Progenitor cell of endocrine pancreas (in vitro differentiated cells): ENCODE data around the gene RABL3. TPM values are rescaled to one million over a fixed set of nuclear protein-coding genes. Genes with fewer than 3 reads are reported as not detected.
"Not testable (repeated sequence)": the region's sequence is repeated elsewhere in the genome, so short reads cannot be mapped to it uniquely, and the experiment has no call there.

ENCODE experiments used
- DNase-seq: peaks from one replicate; pipeline ENCODE4 v3.0.0; 2021; ENCODE audit warnings: low spot score; ENCODE audit not compliant: unreplicated experiment
- H3K27ac Mint-ChIP-seq: 2 replicates; pipeline ENCODE4 v1.8.0; 2021; ENCODE audit warnings: mild to moderate bottlenecking, moderate library complexity, mixed read lengths
- H3K27me3 Mint-ChIP-seq: 2 replicates; pipeline ENCODE4 v1.8.0; 2021; ENCODE audit warnings: mixed read lengths
- H3K36me3 Mint-ChIP-seq: 2 replicates; pipeline ENCODE4 v1.8.0; 2022; ENCODE audit warnings: mixed read lengths; ENCODE audit not compliant: insufficient read depth
- H3K4me1 Mint-ChIP-seq: 2 replicates; pipeline ENCODE4 v1.8.0; 2021; ENCODE audit warnings: low read depth, mixed read lengths
- H3K4me3 Mint-ChIP-seq: 2 replicates; pipeline ENCODE4 v1.8.0; 2021; ENCODE audit warnings: low read depth, mild to moderate bottlenecking, moderate library complexity, mixed read lengths
- H3K9me3 Mint-ChIP-seq: 2 replicates; pipeline ENCODE4 v1.8.0; 2021; ENCODE audit warnings: low read depth, mixed read lengths
- CTCF ChIP-seq: fragments of 200-600 bp; sonication (generic); IDR thresholded peaks from one replicate; pipeline ENCODE4 v1.5.0; 2021; ENCODE audit warnings: antibody characterized with exemption, mild to moderate bottlenecking; ENCODE audit not compliant: unreplicated experiment
- total RNA-seq: library from RNA; stranded (reverse); gene quantifications from 2 replicates; pipeline ENCODE4 v1.2.1, GENCODE V29; 2021

Gene RABL3
- total RNA-seq, 1 donor from 2014 or later, result 24.9 TPM

DNA sequence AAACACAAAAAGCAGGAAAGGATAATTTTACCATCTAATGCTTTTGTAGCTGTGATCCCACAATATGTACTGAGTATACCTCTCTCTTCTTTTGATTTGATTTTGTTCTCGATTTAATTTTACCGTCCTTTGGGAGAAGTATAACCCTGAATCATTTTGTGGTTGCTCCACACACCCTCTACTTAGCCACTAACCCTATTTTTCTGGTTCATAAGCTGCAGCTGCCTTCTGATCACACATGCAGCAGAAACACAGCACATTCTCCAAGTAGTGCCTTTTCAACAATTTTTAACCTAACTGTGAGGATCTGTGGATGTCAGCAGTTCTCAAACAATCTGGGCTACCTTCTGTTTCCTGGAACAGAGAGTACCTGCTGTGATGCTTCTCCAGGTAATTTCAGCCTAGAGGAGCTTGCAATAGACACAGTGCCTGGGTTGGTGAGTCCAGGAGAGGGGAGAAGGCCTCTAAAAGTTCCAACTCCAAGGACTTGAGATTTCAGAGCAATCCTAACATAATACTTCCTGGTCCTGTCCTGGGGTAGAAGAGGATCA is 100.5 kb downstream of the RABL3 start:
- Mint-ChIP-seq H3K36me3 (peaks cover 2% of the 10 kb centered on the region), H3K27ac (no peak overlapping the region)

GRCh38 chr3:120640231-120640630 is 102.1 kb downstream of the RABL3 start:
- Mint-ChIP-seq H3K4me1 (no peaks in the 10 kb centered on the region), H3K27ac (no peak overlapping the region), H3K27me3 (no peaks in the 10 kb centered on the region), H3K4me3 (no peak overlapping the region), H3K9me3 (no peaks in the 10 kb centered on the region), H3K36me3 (peaks cover 2% of the 10 kb centered on the region)
- DNase-seq, result no peak
- TF ChIP-seq CTCF, result no peak

More for the DNA sequence above, 100.5 kb downstream of the RABL3 start:
- Mint-ChIP-seq H3K4me3 (no peak overlapping the region), H3K27me3 (no peaks in the 10 kb centered on the region), H3K9me3 (no peaks in the 10 kb centered on the region), H3K4me1 (no peaks in the 10 kb centered on the region)
- no peak for DNase-seq
- no peak for TF ChIP-seq CTCF

GRCh38 chr3:120638820-120639219 is 103.5 kb downstream of the RABL3 start:
- H3K27me3 Mint-ChIP-seq, H3K27ac Mint-ChIP-seq, H3K4me1 Mint-ChIP-seq, H3K4me3 Mint-ChIP-seq, DNase-seq, H3K9me3 Mint-ChIP-seq, H3K36me3 Mint-ChIP-seq: not testable (repeated sequence)

GRCh38 chr3:120637851-120638559 is 104.3 kb downstream of the RABL3 start:
- H3K27me3 Mint-ChIP-seq, result no peaks in the 10 kb centered on the region
- H3K4me3 Mint-ChIP-seq, result no peak overlapping the region
- DNase-seq, result no peak
- H3K4me1 Mint-ChIP-seq, result no peaks in the 10 kb centered on the region
- H3K36me3 Mint-ChIP-seq, result peaks cover 2% of the 10 kb centered on the region
- TF ChIP-seq CTCF, result no peak
- H3K9me3 Mint-ChIP-seq, result no peaks in the 10 kb centered on the region
- no peak overlapping the region for H3K27ac Mint-ChIP-seq

DNA sequence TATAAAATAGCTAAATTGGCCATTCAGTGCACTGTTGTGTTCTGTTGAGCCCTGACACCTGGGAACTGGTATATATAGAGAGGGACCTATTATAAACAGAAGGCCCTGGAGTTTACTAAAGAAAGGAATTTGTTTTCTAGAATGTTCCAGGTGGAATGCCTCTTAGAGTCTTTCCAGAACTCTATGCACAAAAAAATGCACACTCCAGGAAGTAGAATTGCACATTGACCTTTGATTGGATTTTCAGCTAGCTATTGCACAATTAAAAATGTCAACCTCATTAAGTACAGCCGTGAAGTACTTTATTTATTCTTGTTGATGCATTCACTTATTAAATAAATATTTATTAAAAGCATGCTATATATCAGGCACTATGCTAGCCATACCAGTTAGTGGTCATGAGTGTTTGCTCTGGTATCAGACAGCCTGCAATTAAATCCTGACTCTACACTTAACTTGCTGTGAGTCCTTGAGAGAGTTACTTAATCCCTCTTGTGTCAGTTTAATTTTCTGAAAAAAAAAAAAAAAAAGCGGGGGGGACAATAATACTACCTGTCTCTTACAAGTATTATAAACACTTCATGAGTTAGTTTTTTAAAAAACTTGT is 105.4 kb downstream of the RABL3 start:
- H3K4me3 Mint-ChIP-seq, result no peak overlapping the region
- no peak for TF ChIP-seq CTCF
- peaks cover 2% of the 10 kb centered on the region for H3K36me3 Mint-ChIP-seq
- no peaks in the 10 kb centered on the region for H3K9me3 Mint-ChIP-seq
- no peak overlapping the region for H3K27ac Mint-ChIP-seq
- no peak for DNase-seq
- H3K4me1 Mint-ChIP-seq, result no peaks in the 10 kb centered on the region
- no peaks in the 10 kb centered on the region for H3K27me3 Mint-ChIP-seq

Other genes with a start within 250 kb of the RABL3 start
- gene NDUFB4, start 146.2 kb downstream of the RABL3 start, total RNA-seq, result 162 and 165 TPM in 2 replicates
- 11.9 and 27.8 TPM in 2 replicates for gene HGD, start 60.3 kb downstream of the RABL3 start, total RNA-seq
- gene GTF2E1, start 228 bp upstream of the RABL3 start, total RNA-seq, result 28.3 and 31.2 TPM in 2 replicates
- gene STXBP5L, start 165.7 kb upstream of the RABL3 start, total RNA-seq, result 8.5 and 11.1 TPM in 2 replicates